Activated T-cell treated with anti-CD3 and anti-CD28 coated beads, Interleukin-2, amount 50 U/mL, for 24 hours (primary cell): ENCODE data around the gene BIRC7.

ENCODE experiments used
- DNase-seq: peaks from one replicate; pipeline ENCODE4 v3.0.0-alpha.2; 2020
- H3K27ac Mint-ChIP-seq: 2 replicates; pipeline ENCODE4 v1.8.0; 2020; ENCODE audit warnings: mild to moderate bottlenecking, mixed read lengths
- H3K27me3 Mint-ChIP-seq: 2 replicates; pipeline ENCODE4 v1.8.0; 2020; ENCODE audit warnings: mixed read lengths
- H3K36me3 Mint-ChIP-seq: 2 replicates; pipeline ENCODE4 v1.8.0; 2020; ENCODE audit warnings: low read depth, mixed read lengths
- H3K4me1 Mint-ChIP-seq: 2 replicates; pipeline ENCODE4 v1.8.0; 2020; ENCODE audit warnings: low read depth, mixed read lengths
- H3K4me3 Mint-ChIP-seq: 2 replicates; pipeline ENCODE4 v1.8.0; 2020; ENCODE audit warnings: mild to moderate bottlenecking, moderate library complexity, mixed read lengths
- H3K9me3 Mint-ChIP-seq: 2 replicates; pipeline ENCODE4 v1.8.0; 2020; ENCODE audit warnings: mixed read lengths

Gene BIRC7

DNA sequence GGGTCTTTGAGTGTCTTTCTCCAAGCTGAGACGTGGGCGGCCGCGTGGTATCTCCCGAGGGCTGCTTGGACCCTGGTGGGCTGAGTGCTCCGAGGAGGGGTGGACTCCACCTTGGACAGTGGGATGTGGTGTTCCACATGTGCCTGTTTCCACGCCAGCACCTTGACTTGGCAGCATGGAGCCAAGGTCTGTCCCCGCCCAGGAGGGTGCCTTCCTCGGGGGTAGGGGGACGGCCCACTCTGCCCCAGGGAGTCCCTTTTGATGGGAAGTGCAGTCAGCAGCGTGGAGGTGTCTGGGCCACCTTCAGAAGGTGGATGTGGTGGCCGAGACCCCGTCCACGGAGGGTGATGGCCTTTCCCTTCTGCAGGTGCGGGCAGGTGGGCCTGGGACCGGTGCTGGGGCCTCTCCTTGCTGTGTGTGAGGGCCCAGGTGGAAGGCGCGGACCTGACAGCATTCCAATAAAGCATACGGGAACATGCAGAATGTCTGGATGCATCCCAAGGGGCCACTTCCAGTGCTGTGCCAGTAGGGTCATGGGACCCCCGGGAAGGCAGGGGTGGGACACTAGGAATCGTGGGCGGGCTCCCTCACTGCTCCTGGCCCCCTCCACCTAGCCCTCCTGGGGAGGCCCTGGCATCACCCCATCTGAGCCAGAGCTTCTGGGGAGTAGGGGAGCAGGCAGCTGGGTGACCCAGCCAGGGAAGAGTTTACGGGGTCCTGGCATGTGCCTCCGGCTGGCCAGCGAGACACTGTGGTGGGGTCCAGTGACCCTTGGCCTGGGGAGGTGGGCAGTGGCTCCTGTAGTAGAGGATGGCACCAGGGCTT, 53.8 kb downstream of the BIRC7 start:
- H3K4me3 Mint-ChIP-seq, result no peak overlapping the region
- H3K4me1 Mint-ChIP-seq, result peaks cover 2% of the 10 kb centered on the region
- H3K36me3 Mint-ChIP-seq, result peaks cover 30% of the 10 kb centered on the region
- no peaks in the 10 kb centered on the region for H3K9me3 Mint-ChIP-seq
- DNase-seq, result no peak
- H3K27ac Mint-ChIP-seq, result no peak overlapping the region
- H3K27me3 Mint-ChIP-seq, result no peaks in the 10 kb centered on the region
